ENCODE measurements around the gene MYOM3. TPM values are rescaled to one million over a fixed set of nuclear protein-coding genes. Genes with fewer than 3 reads are reported as not detected.

The MYOM3 gene
- total RNA-seq, 1 experiment from 2014 or later, result 7.9 TPM

DNA sequence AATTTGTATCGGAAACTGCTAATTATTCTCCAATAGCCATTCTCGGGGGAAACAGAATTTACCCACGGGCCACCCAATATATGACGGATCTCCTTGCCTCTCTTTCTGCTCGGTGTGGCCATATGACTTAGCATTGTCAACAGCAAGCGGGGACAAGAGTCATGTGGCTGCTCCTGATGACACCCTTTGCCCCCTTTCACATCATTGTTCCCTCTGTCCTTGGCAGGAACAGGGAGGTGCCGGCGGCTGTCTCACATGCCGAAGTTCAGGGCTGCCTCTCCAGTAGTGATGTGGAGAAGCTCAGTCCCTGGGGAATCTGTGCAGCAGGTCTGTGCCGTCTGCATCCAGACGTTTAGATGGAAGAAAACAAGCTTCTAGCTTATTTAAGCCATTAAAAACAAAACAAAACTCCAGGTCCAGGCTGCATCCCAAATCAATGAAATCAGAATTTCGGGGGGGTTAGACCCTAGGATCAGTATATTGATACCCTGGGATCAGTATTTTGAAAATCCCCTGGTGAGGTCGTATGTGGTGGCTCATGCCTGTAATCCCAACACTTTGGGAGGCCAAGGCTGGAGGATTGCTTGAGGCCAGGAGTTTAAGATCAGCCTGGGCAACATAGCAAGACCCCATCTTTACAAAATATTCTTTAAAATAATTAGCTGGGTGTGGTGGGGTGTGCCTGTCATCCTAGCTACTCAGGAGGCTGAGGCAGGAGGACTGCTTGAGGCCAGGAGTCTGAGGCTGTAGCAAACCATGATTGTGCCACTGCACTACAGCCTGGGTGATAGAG lies 10.8 kb downstream of the MYOM3 start:
- no peak for TF ChIP-seq FOSL1 (IDR thresholded peaks at IDR 0.05; ENCODE audit: low read depth)
- TF ChIP-seq, protein P1, sequence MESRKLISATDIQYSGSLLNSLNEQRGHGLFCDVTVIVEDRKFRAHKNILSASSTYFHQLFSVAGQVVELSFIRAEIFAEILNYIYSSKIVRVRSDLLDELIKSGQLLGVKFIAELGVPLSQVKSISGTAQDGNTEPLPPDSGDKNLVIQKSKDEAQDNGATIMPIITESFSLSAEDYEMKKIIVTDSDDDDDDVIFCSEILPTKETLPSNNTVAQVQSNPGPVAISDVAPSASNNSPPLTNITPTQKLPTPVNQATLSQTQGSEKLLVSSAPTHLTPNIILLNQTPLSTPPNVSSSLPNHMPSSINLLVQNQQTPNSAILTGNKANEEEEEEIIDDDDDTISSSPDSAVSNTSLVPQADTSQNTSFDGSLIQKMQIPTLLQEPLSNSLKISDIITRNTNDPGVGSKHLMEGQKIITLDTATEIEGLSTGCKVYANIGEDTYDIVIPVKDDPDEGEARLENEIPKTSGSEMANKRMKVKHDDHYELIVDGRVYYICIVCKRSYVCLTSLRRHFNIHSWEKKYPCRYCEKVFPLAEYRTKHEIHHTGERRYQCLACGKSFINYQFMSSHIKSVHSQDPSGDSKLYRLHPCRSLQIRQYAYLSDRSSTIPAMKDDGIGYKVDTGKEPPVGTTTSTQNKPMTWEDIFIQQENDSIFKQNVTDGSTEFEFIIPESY (IDR thresholded peaks at IDR 0.05; ENCODE audit: extremely low read depth, insufficient replicate concordance, low read length), result no peak
- TF ChIP-seq RAD21 (IDR thresholded peaks at IDR 0.05; ENCODE audit: low read depth), result no peak
- TF ChIP-seq, protein P2, sequence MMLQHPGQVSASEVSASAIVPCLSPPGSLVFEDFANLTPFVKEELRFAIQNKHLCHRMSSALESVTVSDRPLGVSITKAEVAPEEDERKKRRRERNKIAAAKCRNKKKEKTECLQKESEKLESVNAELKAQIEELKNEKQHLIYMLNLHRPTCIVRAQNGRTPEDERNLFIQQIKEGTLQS (IDR thresholded peaks at IDR 0.05), result no peak
- no peak for TF ChIP-seq EZH2phosphoT487 (IDR thresholded peaks at IDR 0.05; ENCODE audit: borderline replicate concordance)
- TF ChIP-seq, protein P3, sequence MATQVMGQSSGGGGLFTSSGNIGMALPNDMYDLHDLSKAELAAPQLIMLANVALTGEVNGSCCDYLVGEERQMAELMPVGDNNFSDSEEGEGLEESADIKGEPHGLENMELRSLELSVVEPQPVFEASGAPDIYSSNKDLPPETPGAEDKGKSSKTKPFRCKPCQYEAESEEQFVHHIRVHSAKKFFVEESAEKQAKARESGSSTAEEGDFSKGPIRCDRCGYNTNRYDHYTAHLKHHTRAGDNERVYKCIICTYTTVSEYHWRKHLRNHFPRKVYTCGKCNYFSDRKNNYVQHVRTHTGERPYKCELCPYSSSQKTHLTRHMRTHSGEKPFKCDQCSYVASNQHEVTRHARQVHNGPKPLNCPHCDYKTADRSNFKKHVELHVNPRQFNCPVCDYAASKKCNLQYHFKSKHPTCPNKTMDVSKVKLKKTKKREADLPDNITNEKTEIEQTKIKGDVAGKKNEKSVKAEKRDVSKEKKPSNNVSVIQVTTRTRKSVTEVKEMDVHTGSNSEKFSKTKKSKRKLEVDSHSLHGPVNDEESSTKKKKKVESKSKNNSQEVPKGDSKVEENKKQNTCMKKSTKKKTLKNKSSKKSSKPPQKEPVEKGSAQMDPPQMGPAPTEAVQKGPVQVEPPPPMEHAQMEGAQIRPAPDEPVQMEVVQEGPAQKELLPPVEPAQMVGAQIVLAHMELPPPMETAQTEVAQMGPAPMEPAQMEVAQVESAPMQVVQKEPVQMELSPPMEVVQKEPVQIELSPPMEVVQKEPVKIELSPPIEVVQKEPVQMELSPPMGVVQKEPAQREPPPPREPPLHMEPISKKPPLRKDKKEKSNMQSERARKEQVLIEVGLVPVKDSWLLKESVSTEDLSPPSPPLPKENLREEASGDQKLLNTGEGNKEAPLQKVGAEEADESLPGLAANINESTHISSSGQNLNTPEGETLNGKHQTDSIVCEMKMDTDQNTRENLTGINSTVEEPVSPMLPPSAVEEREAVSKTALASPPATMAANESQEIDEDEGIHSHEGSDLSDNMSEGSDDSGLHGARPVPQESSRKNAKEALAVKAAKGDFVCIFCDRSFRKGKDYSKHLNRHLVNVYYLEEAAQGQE (IDR thresholded peaks at IDR 0.05; ENCODE audit: low read depth), result no peak
- no peak for TF ChIP-seq ELF1 (IDR thresholded peaks at IDR 0.05; ENCODE audit: borderline replicate concordance, low read depth)
- no peak for TF ChIP-seq SRF (IDR thresholded peaks at IDR 0.05; ENCODE audit: low read depth)
- no peak for TF ChIP-seq YY1 (IDR thresholded peaks at IDR 0.05; ENCODE audit: extremely low read depth, insufficient replicate concordance, low read depth, low read length)
- TF ChIP-seq ZNF274 (IDR thresholded peaks at IDR 0.05; ENCODE audit: low read depth, low read length), result no peak
- TF ChIP-seq SIN3A (IDR thresholded peaks at IDR 0.05; ENCODE audit: low read depth), result no peak
- no peak for TF ChIP-seq JUND (IDR thresholded peaks at IDR 0.05)
- TF ChIP-seq SP1 (IDR thresholded peaks at IDR 0.05; ENCODE audit: low read depth), result no peak
- TF ChIP-seq, protein P4, sequence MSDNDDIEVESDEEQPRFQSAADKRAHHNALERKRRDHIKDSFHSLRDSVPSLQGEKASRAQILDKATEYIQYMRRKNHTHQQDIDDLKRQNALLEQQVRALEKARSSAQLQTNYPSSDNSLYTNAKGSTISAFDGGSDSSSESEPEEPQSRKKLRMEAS (IDR thresholded peaks at IDR 0.05), result no peak
- TF ChIP-seq ZFX (IDR thresholded peaks at IDR 0.05), result no peak
- no peak for TF ChIP-seq CBX3 (IDR thresholded peaks at IDR 0.05; ENCODE audit: low read depth)
- TF ChIP-seq POLR2AphosphoS5 (IDR thresholded peaks at IDR 0.05; ENCODE audit: low read depth, low read length), result no peak
- TF ChIP-seq, protein P5, sequence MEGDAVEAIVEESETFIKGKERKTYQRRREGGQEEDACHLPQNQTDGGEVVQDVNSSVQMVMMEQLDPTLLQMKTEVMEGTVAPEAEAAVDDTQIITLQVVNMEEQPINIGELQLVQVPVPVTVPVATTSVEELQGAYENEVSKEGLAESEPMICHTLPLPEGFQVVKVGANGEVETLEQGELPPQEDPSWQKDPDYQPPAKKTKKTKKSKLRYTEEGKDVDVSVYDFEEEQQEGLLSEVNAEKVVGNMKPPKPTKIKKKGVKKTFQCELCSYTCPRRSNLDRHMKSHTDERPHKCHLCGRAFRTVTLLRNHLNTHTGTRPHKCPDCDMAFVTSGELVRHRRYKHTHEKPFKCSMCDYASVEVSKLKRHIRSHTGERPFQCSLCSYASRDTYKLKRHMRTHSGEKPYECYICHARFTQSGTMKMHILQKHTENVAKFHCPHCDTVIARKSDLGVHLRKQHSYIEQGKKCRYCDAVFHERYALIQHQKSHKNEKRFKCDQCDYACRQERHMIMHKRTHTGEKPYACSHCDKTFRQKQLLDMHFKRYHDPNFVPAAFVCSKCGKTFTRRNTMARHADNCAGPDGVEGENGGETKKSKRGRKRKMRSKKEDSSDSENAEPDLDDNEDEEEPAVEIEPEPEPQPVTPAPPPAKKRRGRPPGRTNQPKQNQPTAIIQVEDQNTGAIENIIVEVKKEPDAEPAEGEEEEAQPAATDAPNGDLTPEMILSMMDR (IDR thresholded peaks at IDR 0.05 in 2 of 3, conservative IDR thresholded peaks at IDR 0.05 in 1 of 3; ENCODE audit: borderline replicate concordance in 1 of 3, insufficient read depth in 1 of 3, low read depth in 2 of 3, low read length in 2 of 3), result no peak
- TF ChIP-seq TCF7L2 (IDR thresholded peaks at IDR 0.05; ENCODE audit: borderline replicate concordance, extremely low read depth, insufficient read depth, insufficient read length), result no peak
- no peak for TF ChIP-seq POLR2A (IDR thresholded peaks at IDR 0.05; ENCODE audit: borderline replicate concordance, extremely low read depth, insufficient read depth, insufficient read length)
- BruUV-seq (replicated peaks), result no TSS peak

More for the DNA sequence above, 10.8 kb downstream of the MYOM3 start:
- intact Hi-C loops (cut with micrococcal nuclease), result no loop called here
- H3K27me3 ChIP-seq (ENCODE audit: insufficient read depth, low read length), result no peaks in the 10 kb centered on the region
- ATAC-seq (no peak), DNase-seq (ENCODE audit: low read depth, low spot score) (no peak)
- peaks cover 0 to 11% of the 10 kb centered on the region in 2 experiments; a peak in 2 of 4 replicates for H3K4me1 ChIP-seq (ENCODE audit: control insufficient read depth in 1 of 2, insufficient read depth in 2 of 2, low read length in 2 of 2)
- POLR2A ChIA-PET, result no interaction called here
- no peak overlapping the region for H3K27ac ChIP-seq (ENCODE audit: low read depth, low read length)
- H2AFZ ChIP-seq (ENCODE audit: low read depth, low read length, poor library complexity, severe bottlenecking), result no peak overlapping the region
- H3K9me3 ChIP-seq (ENCODE audit: control insufficient read depth in 1 of 2, insufficient read depth in 1 of 2, low read depth in 1 of 2, low read length in 2 of 2), result no peaks in the 10 kb centered on the region
- H3K79me2 ChIP-seq (ENCODE audit: insufficient read depth, low read length), result no peaks in the 10 kb centered on the region
- CTCF ChIA-PET, result no interaction called here
- no peak overlapping the region for H3K4me2 ChIP-seq (ENCODE audit: low read length)
- no peak overlapping the region for H3K9ac ChIP-seq (ENCODE audit: low read length)
- no peaks in the 10 kb centered on the region for H3K9me2 ChIP-seq (ENCODE audit: insufficient read depth)
- RAD21 ChIA-PET (ENCODE audit: low non-redundant PET in 1 of 2, low total read pairs in 2 of 2, uncharacterized antibody in 2 of 2, unreplicated experiment in 2 of 2), result no interaction called here
- H4K20me1 ChIP-seq (ENCODE audit: insufficient read depth), result no peaks in the 10 kb centered on the region
- H3K4me3 ChIP-seq (replicated peaks in 1 of 2; ENCODE audit: low read depth in 1 of 2, low read length in 2 of 2), result no peak overlapping the region
- no peaks in the 10 kb centered on the region for H3K36me3 ChIP-seq (ENCODE audit: control insufficient read depth in 1 of 2, insufficient read depth in 2 of 2, low read length in 2 of 2)
